GM18873 (cell line): ENCODE data around the gene AFF3.

ENCODE experiments used
- ATAC-seq: cut with Tn5 transposase; IDR thresholded peaks from one replicate; pipeline ENCODE4 v1.9.1; 2021; ENCODE audit warnings: mild to moderate bottlenecking, moderate library complexity, moderate number of reproducible peaks; ENCODE audit not compliant: unreplicated experiment, low FRiP score

The AFF3 gene

GRCh38 chr2:99900556-99900955 is 241.8 kb downstream of the AFF3 start:
- no peak for ATAC-seq

DNA sequence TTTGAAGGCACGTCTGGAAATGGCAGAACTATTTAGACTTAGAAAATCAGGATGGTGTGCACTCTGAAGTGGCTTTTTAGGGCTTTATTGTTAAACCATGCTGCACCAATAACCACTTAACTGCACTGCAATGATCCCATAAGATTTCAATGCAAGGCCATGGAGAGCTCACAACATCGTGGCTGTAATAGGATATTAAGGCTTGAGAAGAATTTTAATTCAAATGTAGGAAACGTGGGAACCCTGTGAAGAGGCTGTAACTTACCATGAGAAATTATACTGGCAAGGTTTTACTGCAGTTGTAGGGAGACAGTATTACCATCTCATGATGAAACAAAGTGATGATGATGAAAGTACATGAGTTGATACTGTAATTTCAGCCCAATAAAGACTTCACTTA is 242.5 kb downstream of the AFF3 start:
- no peak for ATAC-seq

DNA sequence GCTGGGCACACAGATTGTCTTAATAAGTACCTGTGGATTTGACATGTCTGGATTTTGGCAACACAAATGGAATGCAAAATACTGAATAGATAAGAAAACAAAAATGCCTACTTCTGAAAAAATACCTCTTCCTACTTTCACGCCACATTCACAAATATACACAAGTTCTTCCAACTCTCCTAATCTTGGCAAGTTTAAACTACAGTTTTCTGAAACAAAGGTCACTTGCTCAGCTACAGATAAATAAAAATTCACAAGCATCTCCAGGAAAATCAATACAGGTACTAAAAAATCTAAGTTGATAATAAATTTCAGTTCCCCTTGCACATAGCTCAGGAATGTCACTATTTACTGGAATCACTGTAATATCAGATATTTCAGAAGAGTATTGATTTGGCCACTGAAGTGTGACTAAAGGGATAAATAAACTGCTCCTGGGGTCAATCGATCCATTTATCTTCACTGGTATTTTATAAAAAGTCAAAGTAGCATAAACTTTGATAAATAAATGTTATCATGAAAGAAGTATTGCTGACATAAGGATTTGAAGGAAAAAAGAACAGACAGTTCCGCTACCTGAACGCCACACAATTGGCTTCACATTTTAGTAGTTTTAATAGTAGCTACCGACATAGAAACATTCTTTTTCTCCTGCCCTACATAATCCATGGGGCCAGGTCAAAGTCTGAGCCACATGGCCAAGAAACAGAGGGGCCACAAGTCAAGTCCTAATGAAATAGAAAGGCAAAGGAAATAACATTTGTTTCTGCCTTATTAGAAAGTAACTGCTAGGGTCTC is 243.1 kb downstream of the AFF3 start:
- ATAC-seq, result no peak

DNA sequence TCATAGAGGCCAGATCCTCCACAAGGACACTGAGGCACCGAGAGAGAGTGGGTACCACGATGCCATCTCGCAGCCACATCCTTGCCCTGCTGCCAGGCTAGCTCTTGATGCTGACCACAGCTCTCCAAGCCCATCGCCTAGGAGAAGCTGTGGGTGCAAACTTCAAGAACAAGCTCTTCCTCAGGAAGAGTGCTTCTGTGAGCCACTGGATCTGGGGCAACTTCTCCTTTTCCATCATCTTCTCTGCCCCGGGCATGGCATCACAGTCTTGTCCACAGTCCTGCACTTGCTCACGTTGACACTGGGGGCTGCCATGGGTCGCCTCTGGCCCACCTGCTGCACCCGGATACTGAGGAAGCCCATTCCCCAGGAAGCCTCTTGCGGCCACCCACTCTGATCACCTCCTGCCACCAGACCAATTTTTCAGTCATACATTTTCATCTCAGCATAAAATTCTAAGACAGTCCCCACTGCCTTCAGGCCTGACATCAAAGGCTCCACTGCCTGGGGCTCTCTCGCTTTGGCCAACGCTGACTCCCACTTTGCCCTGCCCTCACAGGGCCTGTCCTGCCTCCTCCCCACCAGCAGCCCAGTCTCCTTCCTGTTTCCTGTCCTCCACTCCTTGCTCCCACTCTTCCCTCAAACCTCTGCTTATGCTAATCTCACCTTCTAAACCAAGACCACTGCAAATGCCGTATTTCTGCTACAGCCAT is 243.9 kb downstream of the AFF3 start:
- no peak for ATAC-seq

GRCh38 chr2:99891428-99891780 is 251.0 kb downstream of the AFF3 start:
- no peak for ATAC-seq

DNA sequence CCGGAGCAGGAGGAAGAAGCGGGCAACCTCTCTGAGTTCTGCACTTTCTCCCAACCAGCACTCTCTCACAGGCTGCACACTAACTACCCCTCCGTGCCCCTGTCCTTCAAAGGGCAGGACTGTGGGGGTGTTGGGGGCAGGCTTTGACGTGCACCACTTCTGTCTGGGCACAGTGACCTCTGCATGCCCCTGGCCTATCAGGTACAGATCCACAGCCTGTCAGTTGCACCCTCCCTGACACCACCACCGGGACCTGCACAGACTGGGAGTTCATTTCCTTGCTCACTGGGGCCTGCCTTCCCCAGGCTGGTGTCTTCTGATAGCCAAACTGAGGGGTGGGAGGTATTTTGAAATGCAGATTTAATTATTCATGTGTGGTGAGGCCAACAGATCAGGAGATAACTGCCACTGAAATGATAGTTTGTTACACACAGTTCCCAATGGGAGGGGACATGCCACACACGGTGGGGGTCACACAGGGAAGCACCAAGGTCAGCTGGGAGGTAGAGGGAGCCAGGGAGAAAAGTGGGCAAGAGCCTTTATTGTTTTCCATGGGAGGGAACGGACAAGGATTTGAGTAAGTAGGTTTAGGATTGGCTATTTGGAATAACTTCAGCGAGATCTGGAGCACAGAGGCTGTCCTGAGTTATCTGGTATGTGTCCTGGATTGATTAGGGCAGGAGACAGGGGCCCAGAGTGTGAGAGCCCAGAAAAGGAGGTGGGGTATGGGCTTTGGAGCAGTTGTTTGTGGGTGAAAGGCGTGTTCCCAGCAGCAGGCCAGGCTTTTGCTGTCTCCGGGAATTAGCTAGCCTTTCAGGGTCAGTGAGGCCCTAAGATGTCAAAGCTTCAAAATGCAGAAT is 251.6 kb downstream of the AFF3 start:
- no peak for ATAC-seq

DNA sequence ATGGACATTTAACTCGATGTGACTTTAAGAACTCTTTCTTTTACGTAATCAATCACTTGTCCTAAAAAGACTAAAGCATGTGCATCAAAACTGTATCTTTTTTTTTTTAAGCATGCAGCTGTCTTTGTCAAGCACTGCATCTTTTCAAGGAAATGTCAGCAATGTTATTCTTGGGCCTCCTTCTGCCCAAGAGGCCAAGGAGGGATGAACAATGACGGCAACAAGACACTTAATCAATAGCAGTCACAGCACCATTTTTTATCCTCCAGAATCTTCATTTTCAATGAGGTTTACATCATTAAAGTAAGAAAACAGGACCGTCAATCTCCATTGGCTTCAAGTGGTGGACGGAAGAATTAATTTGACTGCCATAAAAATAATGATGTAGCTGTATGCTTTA is 253.8 kb downstream of the AFF3 start:
- ATAC-seq, result no peak

DNA sequence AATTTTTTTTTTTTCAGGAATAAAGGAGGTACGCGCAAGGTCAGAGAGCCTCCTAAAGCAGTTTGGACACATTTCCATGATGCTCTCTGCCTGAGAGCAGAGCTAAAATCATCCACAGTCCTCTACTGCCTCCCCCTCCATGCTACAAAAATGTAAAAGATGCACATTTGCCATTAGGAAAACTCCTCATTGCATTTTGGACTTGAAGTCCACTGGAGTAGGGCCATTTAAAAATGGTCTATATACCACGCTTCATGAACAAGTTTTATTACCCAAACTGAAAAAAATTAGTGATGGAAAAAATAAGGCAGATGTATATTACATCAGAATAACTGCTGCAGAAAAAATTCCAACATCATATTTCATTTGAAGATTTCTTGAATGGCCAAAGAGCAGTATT is 256.0 kb downstream of the AFF3 start:
- ATAC-seq, result no peak

- ATAC-seq, result no peak
Measured at GRCh38 chr2:99883358-99883757, 259.0 kb downstream of the AFF3 start.

DNA sequence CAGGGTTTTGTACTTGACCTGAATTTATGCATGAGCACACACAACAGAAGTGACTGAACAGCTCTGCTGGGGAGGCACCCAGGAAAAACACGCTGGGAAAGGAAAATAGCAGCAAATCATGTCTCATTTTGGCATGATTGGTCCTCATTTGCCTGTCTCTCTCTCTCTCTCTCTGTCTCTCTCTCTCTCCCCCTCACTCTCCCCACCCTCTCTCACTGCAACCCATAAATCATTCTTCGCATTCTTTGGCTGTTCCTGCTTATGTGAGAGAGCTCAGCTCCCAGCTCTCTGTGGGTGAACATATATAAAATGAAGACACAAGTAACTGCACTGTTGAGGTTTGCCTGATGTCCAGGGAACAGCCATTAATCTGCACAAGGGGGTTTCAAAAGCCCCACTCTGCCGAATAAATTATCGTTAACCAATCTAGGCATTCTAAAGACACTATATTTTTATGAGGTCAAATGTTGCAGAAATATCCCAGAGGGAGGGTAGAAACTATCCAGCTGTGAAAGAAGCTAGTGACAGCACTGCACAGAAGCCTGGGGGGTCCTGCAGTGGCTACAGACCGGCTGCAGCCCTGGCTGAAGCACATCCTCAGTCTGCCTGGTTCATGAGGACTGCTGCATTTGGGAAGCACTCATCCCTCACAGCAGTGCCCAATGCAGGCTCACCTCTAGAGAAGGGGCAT is 260.3 kb downstream of the AFF3 start:
- no peak for ATAC-seq

DNA sequence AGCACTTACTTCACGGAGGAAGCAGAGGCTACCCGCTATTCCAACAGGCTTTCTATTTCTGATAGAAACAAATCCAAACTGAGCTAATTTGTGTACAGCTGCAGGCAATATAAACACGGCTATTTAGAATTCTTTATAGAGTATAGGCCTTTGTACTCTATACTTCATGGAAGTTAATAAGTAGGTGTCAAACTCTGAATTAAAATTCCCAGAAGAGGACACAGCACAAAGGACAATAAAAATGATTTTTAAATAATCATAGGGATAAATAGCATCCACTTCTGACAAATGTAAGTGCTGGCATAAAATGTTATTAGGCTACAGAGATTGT is 261.5 kb downstream of the AFF3 start:
- ATAC-seq, result no peak

GRCh38 chr2:99880148-99880963 is 262.0 kb downstream of the AFF3 start:
- ATAC-seq, result no peak

DNA sequence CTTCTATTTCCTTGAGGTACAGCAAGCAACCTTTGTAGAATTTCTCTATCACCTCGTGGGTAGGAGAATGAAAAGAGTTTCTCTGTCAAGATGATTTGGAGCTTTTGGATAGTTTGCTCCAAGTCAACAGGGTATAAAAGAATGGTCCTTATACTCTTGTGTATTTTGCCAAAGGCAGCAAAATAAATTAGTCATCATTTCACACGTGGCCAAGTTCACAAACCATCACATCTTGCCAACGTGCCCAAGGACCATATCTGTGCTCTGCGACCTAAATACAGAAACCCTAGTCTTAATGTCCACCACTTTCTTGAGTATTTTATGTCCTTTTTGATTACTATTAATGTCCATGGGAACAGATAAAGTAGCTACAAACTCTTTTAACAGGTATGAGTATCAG is 262.9 kb downstream of the AFF3 start:
- ATAC-seq, result no peak

DNA sequence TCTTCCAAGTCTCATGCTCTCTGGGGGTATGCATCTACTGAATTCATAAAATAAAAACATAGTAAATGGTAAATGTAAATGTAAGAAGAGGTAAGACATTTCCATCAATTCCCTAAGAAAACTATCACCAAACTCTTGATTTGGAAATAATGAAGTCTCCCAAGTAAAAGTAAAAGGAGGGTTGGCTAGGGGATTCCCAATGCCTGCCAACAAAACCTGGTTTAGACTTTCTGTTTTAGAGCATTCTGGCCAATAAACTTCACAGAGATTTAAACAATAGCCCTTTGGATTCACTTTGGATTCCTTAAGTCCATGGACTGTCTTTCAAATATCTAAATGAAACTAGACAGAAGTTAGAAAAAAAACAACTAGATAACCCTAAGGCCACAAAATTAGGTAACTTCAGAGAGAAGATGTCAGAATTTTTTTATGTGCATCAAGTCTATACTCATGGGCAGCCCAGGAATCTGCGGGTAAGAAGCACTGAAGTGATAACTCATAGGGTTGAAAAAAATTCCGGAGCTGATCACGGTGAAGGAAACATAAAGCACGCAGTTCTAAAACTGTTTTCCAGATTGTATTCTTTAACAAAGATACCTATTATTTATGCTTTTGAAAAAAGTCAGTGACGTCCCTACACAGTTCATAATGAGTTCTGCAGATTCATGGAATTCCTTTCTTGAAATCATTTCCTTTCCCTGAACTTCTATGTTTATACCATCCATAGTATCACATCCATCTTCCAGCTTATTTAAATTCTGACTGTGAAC is 263.6 kb downstream of the AFF3 start:
- ATAC-seq, result no peak

GRCh38 chr2:99877963-99878362 is 264.4 kb downstream of the AFF3 start:
- ATAC-seq, result no peak

- no peak for ATAC-seq
Measured at GRCh38 chr2:99876956-99877355, 265.4 kb downstream of the AFF3 start.

DNA sequence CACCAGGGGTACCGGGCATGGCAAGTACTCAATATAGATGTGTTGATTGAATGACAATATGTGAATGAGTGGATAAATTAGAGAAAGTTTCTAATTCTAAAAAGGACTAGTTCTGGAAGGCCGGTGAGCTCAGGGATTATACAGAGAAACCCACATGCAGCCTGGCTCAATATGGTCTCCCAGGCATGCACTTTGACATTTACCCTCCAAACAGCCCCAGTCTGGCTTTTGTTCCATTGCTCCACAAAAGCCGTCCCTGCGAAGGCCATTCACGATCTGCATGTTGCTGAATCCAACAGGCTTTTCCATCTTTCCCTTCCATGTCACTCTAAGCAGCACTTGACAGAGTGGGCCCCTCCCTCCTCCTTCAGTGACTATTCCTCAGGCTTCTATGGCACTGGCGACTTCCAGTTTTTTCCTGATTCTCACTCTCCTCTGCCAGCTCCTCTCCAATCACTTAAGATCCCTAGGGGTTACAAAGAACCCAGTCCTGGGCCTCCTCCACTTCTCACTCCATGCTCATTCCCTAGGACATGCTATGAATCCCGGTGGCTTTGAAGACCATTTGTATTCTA is 266.7 kb downstream of the AFF3 start:
- no peak for ATAC-seq

- ATAC-seq, result no peak
Measured at GRCh38 chr2:99868260-99868659, 274.1 kb downstream of the AFF3 start.

DNA sequence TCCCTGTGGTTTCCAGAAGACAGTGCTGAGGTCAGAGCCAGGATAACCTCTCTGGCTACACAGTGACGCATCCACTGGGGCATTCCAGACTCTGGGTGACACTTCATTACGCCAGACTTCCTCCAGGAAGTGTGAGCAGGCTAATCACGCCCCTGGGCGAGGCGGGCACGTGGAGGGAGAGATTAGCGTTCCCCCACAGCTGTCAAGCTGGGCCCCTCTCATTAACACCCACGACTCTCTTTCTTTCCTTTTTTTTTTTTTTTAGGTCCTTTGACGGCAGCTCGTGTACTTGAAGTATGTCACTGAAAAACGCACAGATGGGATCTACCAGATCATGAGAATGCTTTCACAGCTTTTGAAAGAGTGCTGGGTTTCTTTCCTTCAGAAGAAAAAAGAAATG is 274.6 kb downstream of the AFF3 start:
- ATAC-seq, result no peak
